Raji (cell line): ENCODE results near the gene IKBKE.

Experiments
- POLR2A ChIP-seq: IDR thresholded peaks from 2 replicates; pipeline ENCODE4 v1.6.1; 2011; ENCODE audit warnings: low read depth, low read length, control low read depth; ENCODE audit not compliant: insufficient read depth

IKBKE gene

DNA sequence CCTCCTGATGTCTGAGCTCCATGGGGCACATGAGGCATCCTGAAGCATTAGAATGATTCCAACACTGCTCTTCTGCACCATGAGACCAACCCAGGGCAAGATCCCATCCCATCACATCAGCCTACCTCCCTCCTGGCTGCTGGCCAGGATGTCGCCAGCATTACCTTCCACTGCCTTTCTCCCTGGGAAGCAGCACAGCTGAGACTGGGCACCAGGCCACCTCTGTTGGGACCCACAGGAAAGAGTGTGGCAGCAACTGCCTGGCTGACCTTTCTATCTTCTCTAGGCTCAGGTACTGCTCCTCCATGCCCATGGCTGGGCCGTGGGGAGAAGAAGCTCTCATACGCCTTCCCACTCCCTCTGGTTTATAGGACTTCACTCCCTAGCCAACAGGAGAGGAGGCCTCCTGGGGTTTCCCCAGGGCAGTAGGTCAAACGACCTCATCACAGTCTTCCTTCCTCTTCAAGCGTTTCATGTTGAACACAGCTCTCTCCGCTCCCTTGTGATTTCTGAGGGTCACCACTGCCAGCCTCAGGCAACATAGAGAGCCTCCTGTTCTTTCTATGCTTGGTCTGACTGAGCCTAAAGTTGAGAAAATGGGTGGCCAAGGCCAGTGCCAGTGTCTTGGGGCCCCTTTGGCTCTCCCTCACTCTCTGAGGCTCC is 26.0 kb downstream of the IKBKE start:
- no peak for TF ChIP-seq POLR2A

DNA sequence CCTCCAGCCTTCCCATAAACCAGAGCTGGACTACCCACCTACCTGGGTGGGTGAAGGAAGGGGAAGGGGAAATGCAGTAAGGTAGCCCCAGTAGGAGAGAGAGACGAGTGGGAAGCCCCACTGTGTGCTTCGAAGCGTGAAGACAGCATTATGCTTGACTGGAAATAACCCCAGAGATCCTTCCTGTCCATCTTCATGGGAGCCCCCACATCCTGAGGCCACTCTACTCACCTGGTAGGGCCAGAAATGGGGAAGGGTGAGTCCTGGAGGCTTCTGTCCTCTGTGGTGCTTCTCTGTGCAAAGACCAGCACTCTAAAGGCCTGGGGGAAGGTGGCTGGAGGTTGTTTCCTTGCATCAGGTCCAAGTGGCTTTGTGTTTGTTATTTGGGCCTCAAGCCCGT is 27.1 kb downstream of the IKBKE start:
- no peak for TF ChIP-seq POLR2A

DNA sequence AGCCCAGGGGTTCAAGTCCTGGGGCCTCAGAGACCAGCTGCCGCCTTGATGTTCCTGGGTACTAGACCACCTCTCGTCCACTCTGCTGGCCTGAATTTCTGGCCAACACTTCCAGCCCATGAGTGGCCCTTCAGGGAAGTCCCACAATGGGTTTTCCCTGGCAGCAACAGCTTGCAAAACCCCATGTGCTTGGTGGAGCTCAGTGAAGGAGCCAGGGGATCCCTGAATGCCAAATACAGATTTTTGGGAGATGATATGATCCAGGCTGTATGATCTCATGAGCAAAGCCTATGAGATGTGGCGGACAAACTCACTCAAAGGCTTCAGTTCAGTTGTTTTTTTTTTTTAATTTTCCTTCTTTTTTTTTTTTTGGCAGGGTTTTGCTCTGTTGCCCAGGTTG is 27.5 kb downstream of the IKBKE start:
- TF ChIP-seq POLR2A, result no peak

DNA sequence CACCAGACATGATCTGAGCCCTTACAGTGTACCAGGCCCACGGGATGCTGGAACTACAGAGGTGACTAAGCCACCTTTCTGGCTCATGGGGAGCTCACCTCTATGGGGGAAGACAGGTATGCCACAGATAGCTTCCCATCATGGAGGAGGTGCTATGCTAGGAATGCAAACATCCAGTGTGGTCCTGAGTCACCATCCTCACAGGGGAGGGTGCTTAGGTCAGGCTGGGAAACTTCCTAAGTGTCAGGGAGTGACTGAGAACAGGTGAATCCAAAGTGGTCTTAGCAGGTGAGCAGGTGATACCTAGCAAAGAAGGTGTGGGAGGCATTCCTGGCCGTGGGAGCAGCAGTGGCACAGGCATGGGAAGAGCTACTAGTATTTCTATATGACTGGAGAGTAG is 28.4 kb downstream of the IKBKE start:
- TF ChIP-seq POLR2A, result no peak

DNA sequence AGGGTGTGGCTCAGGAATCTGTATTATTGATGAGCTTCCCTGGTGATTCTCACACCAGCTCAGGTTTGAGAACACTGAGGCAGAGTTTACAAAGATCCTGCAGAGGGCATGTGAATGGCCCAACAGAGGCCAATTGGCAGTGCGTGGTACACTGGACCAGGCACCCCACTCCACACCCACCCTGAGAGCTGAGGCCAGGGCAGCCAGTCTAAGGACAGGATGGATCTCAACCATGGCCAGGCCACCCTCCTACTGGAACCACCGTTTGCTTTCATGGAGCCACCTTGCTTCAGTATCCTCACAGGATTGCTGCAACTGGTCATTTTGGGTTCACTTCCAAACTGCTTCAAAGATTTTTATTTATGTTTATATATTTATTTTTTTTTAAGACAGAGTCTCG is 29.8 kb downstream of the IKBKE start:
- no peak for TF ChIP-seq POLR2A

DNA sequence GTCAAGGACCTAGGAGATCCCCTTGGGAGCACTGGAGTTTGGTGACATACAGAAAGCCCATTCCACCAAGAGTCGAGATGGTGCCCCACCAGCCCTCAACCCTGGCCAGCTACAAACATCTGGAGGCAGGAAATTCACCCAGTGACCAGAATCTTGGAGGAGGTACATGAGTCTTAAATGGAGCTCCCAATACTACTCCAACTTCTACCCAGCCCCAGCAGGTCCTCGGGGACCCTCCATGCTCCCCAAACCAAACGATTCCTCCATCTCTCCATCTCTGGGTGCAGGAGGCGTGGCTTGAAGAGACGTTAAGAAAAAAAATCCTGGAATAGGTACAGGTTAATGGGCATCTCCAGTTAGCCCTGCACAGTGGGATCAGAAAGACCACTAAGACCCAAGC is 31.6 kb downstream of the IKBKE start:
- TF ChIP-seq POLR2A, result no peak

DNA sequence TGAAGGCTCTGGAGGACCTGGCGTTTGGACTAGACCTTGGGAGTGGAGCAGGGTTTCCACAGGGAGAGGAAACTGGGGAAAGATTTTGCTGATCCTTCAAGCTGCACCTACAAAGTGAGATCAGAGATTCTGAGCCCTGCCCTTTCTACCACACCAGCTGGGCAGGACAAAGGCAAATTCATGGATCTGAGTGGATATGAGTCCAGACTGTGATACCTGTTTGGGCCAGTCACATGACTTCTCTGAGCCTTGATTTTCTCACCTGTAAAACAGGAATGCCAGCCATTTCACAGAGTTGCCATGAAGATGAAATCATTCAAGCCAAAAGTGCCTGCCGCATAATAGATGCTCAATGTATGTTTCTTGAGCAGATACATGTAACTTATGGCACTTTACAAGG is 32.1 kb downstream of the IKBKE start:
- TF ChIP-seq POLR2A, result no peak

DNA sequence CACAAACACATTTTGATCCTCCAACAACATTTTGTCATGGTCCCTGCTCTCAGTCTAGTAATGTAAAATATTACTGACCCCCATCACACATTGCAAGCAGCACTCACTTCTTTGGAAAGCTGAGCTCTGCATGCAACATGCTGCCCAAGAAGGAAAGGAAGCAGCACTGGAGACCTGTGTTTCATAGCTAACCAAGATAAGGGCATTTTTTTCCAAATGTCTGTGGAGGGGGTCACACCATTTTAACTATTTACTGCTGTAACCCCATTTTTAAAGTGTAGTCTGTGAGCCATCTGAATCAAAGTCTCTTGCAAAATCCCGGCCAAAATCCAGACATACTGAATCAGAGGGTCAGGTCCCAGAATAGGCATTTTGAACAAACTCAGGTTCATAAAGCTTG is 32.5 kb downstream of the IKBKE start:
- TF ChIP-seq POLR2A, result no peak

DNA sequence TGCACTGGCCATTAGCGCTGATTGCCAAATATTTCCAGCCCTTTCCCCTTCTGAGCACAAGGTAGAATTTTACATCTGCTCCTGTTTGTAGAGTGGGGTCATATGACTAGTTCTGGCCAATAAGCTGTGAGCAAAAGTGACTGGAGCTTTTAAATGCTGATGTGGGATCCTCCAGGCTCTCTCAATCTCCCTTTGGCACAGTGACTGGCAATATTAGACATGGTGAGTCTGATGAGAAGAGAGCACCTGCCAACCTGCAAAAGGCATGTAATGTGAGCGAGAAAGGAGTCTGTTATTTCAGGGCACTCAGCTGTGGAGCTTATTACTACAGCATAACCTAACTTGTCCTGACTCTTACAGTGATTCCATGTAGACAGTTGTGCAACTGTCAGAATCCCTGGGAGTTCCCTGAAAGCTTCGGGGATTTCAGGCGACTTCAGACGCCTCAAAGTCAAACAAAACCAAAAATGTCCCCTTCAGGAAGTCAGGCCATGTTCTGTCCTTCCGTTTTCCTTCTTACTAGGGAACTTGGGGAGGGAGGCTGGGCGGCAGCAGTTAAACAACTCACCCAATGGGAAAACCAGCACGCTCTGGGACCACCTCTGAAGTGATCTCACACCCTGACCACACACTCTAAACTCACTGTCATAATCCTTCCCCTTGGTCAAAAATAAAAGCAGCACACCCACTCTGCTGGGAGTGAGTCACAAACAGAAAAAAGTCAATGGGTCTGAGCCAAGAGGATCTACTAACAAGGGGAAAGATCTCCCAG is 33.5 kb downstream of the IKBKE start:
- TF ChIP-seq POLR2A, result no peak

DNA sequence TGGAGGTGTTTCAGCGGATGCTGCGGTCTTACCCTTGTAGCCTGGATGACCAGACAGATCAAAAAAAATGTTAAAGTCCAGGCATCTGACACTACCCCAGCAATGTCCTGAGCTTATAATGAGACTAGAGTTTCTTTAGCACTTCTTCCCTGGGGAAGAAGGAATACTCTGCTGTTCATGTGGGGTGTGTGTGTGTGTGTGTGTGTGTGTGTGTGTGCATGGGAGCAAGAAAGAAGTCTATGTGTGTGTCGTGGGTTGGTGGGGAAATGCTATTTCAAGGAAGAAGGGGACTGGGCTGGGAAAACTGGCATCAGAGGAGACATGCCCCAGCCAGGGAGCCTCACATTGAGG is 34.1 kb downstream of the IKBKE start:
- no peak for TF ChIP-seq POLR2A

DNA sequence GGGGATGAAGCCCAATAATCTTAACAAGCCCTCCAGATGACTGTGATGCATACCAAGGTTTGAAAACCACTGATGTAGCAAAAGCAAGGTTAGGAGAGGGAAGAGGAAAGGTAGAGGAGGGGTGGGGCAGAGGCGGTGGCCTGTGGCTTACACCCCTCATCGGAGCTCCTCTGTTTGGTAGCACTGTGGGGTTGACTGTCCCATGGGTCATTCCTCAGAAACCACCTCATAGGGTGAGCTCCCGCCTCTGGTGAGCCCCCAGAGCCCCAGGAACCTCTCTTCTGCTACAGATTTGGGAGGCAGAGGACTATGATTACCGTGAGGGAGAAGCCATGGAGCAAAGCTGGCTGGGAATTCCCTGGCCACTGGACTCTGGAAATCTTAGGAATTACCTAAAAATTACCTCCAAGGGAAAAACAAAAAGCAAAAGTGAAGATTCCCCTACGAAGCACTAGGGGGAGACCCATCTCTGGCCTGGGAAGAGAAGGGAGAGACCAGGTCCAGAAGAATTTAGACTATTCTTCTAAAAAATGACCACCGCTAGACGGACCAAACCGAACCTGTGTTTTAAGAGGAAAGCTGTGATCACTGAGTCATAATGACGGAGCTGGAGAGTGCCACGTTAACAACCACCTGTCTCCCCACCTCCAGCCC is 35.6 kb downstream of the IKBKE start:
- TF ChIP-seq POLR2A, result no peak

DNA sequence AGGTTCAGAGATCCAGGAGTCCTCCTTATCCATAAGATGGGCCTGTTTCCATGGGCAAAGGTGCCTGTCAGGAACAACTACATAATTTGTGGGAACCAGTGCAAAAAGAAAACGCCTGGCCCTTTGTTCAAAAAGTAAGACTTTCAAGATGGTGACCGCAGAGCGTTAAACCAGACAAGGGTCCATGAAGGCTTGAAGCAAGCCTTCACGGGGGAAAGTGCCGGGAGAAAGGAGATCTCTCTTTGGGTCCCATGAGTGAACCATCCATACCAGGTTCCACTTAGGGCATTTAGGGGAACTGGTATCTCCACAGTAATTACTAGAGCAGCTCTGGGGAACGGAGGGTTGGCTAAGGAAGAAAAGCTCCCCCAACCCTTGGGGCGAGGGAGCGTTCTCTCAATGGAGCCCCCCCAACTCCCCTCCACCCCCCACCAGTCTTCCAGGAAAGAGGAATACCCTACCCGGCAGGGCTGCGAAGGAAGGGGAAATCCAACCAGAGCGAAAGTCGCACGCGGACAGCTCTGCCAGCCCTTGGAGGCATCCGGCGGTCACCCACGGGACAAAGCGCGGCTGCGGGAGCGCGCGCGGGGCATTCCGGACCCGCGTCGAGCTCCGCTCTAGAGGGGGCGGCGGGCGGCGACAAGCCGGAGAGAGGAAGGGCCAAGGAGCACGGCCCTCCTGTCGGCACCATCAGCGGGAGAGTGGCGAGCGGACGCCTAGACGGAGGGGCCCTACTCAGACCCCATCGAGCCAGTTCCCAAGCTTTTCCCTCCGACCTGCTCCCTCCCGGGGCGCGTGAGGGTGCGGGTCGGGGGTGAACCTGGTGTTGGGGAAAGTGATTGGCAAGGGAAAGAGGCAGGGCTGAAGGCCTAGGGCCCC is 36.4 kb downstream of the IKBKE start:
- no peak for TF ChIP-seq POLR2A

DNA sequence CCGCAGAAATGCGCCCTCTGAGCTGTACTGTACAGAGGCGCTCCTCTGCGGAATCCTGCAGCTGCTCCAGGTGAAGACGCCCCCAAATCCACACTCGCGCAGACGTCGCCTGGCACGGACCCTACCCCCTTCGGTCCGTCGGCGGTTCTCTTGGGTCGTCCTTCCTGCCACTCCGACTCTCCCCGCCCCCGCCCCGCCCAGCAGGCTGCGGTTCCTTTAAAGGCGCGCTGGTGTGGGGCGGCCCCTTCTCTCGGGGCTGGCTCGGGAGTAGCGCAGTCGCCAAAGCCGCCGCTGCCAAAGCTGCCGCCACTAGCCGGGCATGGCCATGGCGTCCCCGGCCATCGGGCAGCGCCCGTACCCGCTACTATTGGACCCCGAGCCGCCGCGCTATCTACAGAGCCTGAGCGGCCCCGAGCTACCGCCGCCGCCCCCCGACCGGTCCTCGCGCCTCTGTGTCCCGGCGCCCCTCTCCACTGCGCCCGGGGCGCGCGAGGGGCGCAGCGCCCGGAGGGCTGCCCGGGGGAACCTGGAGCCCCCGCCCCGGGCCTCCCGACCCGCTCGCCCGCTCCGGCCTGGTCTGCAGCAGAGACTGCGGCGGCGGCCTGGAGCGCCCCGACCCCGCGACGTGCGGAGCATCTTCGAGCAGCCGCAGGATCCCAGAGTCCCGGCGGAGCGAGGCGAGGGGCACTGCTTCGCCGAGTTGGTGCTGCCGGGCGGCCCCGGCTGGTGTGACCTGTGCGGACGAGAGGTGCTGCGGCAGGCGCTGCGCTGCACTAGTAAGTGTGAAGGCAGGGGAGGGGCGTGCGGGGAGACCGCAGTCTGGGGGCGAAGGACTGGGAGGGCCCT is 37.2 kb downstream of the IKBKE start, which contains the start of gene RASSF5:
TSS of gene RASSF5 (plus strand) at position 248 of the 846 bp plus-strand sequence. CDS start at position 320, 72 bp downstream.
- TF ChIP-seq POLR2A, result no peak

DNA sequence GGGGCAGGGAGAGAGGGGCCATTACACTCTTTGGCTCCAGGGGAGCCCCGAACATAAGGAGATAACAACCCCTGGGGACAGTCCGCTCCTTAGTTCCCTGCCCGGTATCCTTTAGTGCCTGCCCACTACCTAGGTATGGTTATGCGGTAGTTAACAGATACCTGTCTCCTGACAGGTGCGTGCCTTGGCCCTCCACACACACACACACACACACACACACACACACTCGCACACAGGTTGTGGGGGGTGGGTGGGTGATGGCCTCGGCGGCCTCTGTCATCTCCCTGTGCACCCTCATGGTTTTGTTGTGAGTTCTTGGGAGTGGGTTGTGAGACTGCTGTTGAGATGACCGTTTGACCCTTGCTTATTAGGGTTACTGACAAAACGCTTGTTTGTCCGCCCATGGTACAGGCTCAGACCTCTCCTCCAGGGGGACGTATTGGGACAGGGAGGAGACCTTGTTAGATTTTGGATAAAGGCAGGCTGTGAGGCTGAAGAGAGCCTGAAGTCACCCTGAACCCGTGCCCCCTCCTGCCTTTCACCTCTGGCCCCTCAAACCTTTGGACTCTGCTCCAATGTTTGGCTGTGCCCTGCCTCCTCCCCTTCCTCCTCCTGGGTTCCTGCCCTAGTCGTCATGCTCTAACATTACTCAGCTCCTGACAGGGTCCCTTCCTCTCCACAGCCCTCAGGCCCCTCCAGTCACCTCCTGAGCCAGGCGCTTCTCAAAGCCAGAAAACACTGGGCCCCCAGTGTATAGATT is 38.0 kb downstream of the IKBKE start:
- TF ChIP-seq POLR2A, result no peak
